GM12875 (cell line): ENCODE data around the gene COX7A2L.

Source experiments
- H3K4me3 ChIP-seq: one replicate; pipeline ENCODE4 v1.5.1; 2011; ENCODE audit warnings: low read depth, low read length, control low read depth
- CTCF ChIP-seq: IDR thresholded peaks from 2 replicates; pipeline ENCODE4 v1.5.1; 2011; ENCODE audit warnings: low read depth, mild to moderate bottlenecking, control low read depth, inconsistent platforms, low read length, moderate library complexity, borderline replicate concordance; ENCODE audit not compliant: insufficient read depth

The COX7A2L gene

DNA sequence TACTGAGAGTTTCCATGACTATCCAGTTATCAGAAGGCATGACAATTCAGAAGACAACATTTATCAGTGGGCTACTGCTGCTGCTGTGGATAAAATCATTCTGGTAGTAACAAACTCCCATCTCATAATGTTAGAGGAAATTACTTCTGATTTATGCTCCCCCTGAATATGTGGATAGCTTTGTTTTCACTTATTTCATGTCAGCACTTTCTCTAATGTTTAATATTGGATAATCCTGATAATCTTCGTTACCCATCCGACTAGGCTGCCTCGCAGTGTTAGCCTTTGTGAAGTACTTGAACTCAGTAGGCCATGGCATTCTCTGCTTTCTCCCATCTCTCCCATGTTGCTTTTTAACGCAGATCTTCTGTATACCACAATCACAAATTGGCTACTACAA lies 28.4 kb downstream of the COX7A2L start:
- no peak overlapping the region for H3K4me3 ChIP-seq
- TF ChIP-seq CTCF = no peak

DNA sequence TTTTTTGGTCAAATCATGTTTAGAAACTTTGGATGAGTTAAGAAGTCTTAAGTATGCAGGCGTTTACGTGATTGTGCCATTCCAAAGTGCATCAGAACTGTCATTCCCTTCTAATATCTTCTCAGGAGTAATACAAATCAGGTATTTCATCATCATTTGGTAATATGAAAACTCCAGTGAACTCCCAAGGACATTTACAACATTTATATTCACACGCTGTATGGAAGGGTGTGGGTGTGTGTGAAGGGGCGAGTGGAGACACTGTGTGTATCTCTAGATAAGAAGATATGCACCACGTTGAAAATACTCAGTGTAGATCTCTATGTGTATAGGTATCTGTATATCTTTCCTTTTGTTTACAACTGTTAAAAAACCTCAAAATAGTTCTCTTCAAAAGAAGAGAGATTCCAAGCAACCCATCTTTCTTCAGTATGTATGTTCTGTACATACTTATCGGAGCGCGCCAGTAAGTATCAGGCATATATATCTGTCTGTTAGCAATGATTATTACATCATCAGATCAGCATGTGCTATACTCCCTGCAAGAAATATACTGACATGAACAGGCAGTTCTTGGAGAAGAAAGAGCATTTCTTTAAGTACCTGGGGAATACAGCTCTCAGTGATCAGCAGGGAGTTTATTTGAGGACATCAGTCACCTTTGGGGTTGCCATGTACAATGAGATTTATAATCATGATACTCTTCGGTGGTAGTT lies 29.3 kb downstream of the COX7A2L start:
- no peak overlapping the region for H3K4me3 ChIP-seq
- TF ChIP-seq CTCF = no peak

DNA sequence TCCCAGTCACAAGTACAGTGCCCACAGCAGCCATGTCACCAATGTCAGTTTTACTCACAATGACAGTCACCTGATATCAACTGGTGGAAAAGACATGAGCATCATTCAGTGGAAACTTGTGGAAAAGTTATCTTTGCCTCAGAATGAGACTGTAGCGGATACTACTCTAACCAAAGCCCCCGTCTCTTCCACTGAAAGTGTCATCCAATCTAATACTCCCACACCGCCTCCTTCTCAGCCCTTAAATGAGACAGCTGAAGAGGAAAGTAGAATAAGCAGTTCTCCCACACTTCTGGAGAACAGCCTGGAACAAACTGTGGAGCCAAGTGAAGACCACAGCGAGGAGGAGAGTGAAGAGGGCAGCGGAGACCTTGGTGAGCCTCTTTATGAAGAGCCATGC lies 31.3 kb downstream of the COX7A2L start:
- no peak for TF ChIP-seq CTCF
- no peak overlapping the region for H3K4me3 ChIP-seq

DNA sequence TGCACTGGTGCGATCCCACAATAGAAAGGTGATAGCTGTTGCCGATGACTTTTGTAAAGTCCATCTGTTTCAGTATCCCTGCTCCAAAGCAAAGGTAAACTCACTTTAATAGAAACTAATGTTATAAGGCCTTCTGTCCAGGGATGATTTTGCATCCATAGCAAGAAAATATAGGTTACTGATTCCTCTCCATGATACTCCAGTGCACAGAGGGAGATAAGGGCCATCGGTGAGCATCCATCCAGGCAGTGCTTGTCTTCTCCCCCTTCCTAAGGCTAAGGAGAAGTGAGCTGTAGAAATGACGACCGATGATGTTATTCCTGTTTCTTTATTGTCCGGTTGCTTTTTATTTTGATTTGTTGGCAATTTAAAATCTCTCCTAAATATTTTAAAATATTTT lies 32.1 kb downstream of the COX7A2L start:
- H3K4me3 ChIP-seq = no peak overlapping the region
- TF ChIP-seq CTCF = no peak

GRCh38 chr2:42328148-42328833 lies 32.7 kb downstream of the COX7A2L start:
- no peak overlapping the region for H3K4me3 ChIP-seq
- TF ChIP-seq CTCF = 0 out of 2 replicates have a peak, but pooled peaks have one; percentile 6

- no peak for TF ChIP-seq CTCF
- H3K4me3 ChIP-seq = no peak overlapping the region
Observed at GRCh38 chr2:42327125-42327524, 33.9 kb downstream of the COX7A2L start.

DNA sequence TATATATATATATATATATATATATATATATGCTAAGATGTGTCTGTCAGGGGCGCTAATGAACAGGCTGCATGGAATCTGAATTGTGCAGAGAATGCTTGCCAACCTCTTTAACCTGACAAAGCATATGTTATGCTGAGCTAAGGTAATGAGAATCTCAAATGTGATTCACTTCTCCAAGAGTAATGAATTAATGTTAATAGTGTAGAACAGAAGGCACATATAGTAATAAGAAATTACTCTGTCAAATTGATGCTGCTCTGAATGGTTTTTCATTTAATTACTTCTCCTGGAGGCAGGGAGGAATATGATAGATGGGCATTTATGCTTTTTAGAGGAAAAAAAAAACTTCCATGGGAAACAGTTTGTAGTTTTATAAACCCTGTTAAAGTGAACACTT lies 35.4 kb downstream of the COX7A2L start:
- no peak overlapping the region for H3K4me3 ChIP-seq
- TF ChIP-seq CTCF = no peak
